ENCODE results near the gene ISM2. TPM values are rescaled to one million over a fixed set of nuclear protein-coding genes. Genes with fewer than 3 reads are reported as not detected.
A peak's percentile ranks its signal among the peaks of the same experiment; 100 is the strongest.
"Not testable (repeated sequence)": the region's sequence is repeated elsewhere in the genome, so short reads cannot be mapped to it uniquely, and the experiment has no call there.

ISM2 gene
- polyA plus RNA-seq (2013, experiment 1 of 2) = 0.29 TPM
- 0.56 TPM for polyA plus RNA-seq (2013, experiment 2 of 2)

DNA sequence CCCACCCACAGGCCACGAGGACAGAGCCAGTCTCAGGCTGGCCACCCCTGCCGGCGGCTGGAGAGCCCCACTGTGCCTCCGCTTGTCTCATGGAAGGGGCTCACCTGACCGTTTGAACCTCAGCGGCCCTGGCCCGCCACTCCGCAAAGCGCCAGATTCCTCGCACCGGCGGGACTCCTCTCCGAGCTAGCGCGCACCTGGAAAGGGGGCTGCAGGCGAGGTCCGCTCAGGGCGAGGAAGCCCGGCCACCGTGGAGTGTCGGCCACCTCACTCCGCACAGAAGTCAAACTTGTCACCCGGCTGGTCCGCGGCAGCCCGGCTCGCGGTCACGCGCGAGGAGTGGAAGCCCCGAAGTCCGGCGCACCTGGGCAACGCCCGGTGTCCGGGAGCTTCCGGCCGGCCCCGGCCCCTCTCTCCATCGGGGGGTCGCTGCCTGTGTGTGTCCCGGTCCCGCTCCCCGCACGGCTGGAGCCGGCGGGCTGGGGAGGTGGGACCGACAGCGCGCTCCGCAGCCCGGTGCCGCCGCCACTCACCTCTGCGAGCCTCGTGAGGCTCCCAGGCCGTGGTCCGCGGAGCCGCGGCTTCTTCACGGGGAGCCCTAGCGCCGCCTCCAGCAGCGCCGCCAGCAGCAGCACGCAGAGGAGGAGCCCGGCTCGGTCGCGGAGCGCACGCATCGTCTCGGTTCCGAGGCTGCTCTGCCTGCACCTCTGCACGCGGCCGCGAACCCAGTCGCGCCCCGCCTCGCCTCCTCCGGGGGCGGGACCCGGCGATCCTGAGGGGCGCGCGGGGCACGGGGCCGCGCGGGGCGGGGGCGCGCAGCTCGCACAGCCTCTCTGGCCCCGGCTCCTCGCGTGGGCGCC is at the start of gene ISM2:
Gene ISM2, minus strand, starts transcription at position 697 of the 860 bp plus-strand sequence. Its CDS starts 23 bp downstream, at position 674.
- Histone ChIP-seq H3K9me3 (ENCODE audit: control insufficient read depth, low read length) (no peaks in the 10 kb centered on the region), H3K4me1 (ENCODE audit: control insufficient read depth, insufficient read depth, low read length, poor library complexity, severe bottlenecking) (no peaks in the 10 kb centered on the region), H3K4me3 (ENCODE audit: extremely low read depth, insufficient read depth, low read length, poor library complexity, severe bottlenecking) (peak within 1 kb of the TSS; percentile 45), H3K36me3 (ENCODE audit: control insufficient read depth, insufficient read depth, low read length) (no peaks in the 10 kb centered on the region), H3K27ac (ENCODE audit: low read depth, low read length, severe bottlenecking) (no peak within 1 kb of the TSS)
- 2 to 3% methylated on average over 81 to 92 of the region's 104 CpGs for WGBS, 2 experiments (ENCODE audit: insufficient coverage in 2 of 2)

- peaks cover 14% of the 10 kb centered on the region for H3K4me1 ChIP-seq (ENCODE audit: control insufficient read depth, insufficient read depth, low read length, poor library complexity, severe bottlenecking)
- H3K4me3 ChIP-seq (ENCODE audit: extremely low read depth, insufficient read depth, low read length, poor library complexity, severe bottlenecking) = no peak overlapping the region
- H3K27ac ChIP-seq (ENCODE audit: low read depth, low read length, severe bottlenecking) = no peak overlapping the region
- H3K36me3 ChIP-seq (ENCODE audit: control insufficient read depth, insufficient read depth, low read length) = peaks cover 65% of the 10 kb centered on the region
- 89 to 96% methylated on average over 4 of the region's 8 CpGs for WGBS, 2 experiments (ENCODE audit: insufficient coverage in 2 of 2)
- H3K9me3 ChIP-seq (ENCODE audit: control insufficient read depth, low read length) = no peaks in the 10 kb centered on the region
Observed at GRCh38 chr14:77547512-77548180, 49.0 kb upstream of the ISM2 start.

DNA sequence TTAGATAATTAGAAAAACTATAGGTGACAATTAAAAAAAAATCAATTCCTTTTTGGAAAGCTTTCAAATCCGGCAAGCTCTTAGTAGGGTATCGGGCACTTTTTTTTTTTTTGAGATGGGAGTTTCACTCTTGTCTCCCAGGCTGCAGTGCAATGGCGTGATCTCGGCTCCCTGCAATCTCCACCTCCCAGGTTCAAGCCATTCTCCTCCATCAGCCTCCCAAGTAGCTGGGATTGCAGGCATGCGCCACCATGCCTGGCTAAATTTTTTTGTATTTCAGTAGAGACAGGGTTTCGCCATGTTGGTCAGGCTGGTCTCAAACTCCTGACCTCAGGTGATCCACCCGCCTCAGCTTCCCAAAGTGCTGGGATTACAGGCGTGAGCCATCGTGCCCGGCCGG is 46.6 kb upstream of the ISM2 start:
- H3K27ac ChIP-seq (ENCODE audit: low read depth, low read length, severe bottlenecking); H3K4me3 ChIP-seq (ENCODE audit: extremely low read depth, insufficient read depth, low read length, poor library complexity, severe bottlenecking); H3K9me3 ChIP-seq (ENCODE audit: control insufficient read depth, low read length): not testable (repeated sequence)
- Histone ChIP-seq H3K4me1 (ENCODE audit: control insufficient read depth, insufficient read depth, low read length, poor library complexity, severe bottlenecking) (peaks cover 21% of the 10 kb centered on the region), H3K36me3 (ENCODE audit: control insufficient read depth, insufficient read depth, low read length) (peaks cover 51% of the 10 kb centered on the region)
- WGBS, 2 experiments (ENCODE audit: insufficient coverage in 2 of 2) = 96 to 100% methylated on average over 3 to 5 of the region's 11 CpGs

- H3K27ac ChIP-seq (ENCODE audit: low read depth, low read length, severe bottlenecking) = no peak overlapping the region
- H3K4me1 ChIP-seq (ENCODE audit: control insufficient read depth, insufficient read depth, low read length, poor library complexity, severe bottlenecking) = peaks cover 21% of the 10 kb centered on the region
- H3K4me3 ChIP-seq (ENCODE audit: extremely low read depth, insufficient read depth, low read length, poor library complexity, severe bottlenecking) = no peak overlapping the region
- H3K9me3 ChIP-seq (ENCODE audit: control insufficient read depth, low read length) = no peaks in the 10 kb centered on the region
- 94% methylated on average over 2 of the region's 2 CpGs for WGBS, 2 experiments (ENCODE audit: insufficient coverage in 2 of 2)
- H3K36me3 ChIP-seq (ENCODE audit: control insufficient read depth, insufficient read depth, low read length) = peaks cover 45% of the 10 kb centered on the region
Observed at GRCh38 chr14:77544571-77544970, 46.0 kb upstream of the ISM2 start.

DNA sequence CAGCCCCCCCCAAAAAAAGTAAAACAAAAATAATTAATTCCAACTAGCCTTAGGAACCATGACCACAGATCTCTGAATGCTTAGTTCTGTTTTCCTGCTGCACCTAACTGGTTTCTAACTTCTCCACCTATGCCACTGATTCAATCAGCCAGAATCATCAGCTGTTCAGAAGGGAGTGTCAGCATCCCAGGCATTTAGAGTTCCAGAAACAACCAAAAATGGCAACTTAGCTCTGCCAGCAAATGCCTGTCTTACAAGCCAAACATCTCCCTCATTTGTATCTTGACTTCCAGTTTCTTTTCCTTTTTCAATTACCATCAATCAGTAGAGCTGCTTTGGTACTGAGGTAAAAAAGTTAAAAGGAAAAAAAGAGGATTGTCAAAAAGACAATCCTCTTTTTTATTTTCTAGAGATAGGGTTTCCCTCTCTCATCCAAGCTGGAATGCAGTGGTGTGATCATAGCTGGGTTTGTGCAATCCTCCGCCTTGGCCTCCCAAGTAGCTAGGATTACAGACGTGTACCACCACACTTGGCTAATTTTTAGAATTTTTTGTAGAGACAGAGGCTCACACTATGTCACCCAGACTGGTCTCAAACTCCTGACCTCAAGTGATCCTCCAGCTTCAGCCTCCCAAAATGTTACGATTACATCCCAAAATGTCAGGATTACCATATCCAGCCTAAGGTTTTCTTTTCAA is 45.2 kb upstream of the ISM2 start:
- Histone ChIP-seq H3K27ac (ENCODE audit: low read depth, low read length, severe bottlenecking) (peak overlapping the region; percentile 84), H3K4me3 (ENCODE audit: extremely low read depth, insufficient read depth, low read length, poor library complexity, severe bottlenecking) (no peak overlapping the region), H3K36me3 (ENCODE audit: control insufficient read depth, insufficient read depth, low read length) (peaks cover 37% of the 10 kb centered on the region), H3K9me3 (ENCODE audit: control insufficient read depth, low read length) (no peaks in the 10 kb centered on the region), H3K4me1 (ENCODE audit: control insufficient read depth, insufficient read depth, low read length, poor library complexity, severe bottlenecking) (peaks cover 21% of the 10 kb centered on the region)
- WGBS, 2 experiments (ENCODE audit: insufficient coverage in 2 of 2) = 93 to 100% methylated on average over 1 to 2 of the region's 3 CpGs

- H3K4me3 ChIP-seq (ENCODE audit: extremely low read depth, insufficient read depth, low read length, poor library complexity, severe bottlenecking) = no peak overlapping the region
- H3K9me3 ChIP-seq (ENCODE audit: control insufficient read depth, low read length) = no peaks in the 10 kb centered on the region
- H3K4me1 ChIP-seq (ENCODE audit: control insufficient read depth, insufficient read depth, low read length, poor library complexity, severe bottlenecking) = peaks cover 21% of the 10 kb centered on the region
- peaks cover 31% of the 10 kb centered on the region for H3K36me3 ChIP-seq (ENCODE audit: control insufficient read depth, insufficient read depth, low read length)
- WGBS, 2 experiments (ENCODE audit: insufficient coverage in 2 of 2) = 95 to 100% methylated on average over 3 of the region's 5 CpGs
- H3K27ac ChIP-seq (ENCODE audit: low read depth, low read length, severe bottlenecking) = peak overlapping the region; percentile 84
Observed at GRCh38 chr14:77543240-77543551, 44.6 kb upstream of the ISM2 start.

GRCh38 chr14:77542421-77543239 is 44.0 kb upstream of the ISM2 start:
- Histone ChIP-seq H3K9me3 (ENCODE audit: control insufficient read depth, low read length) (no peaks in the 10 kb centered on the region), H3K27ac (ENCODE audit: low read depth, low read length, severe bottlenecking) (peak overlapping the region; percentile 84), H3K36me3 (ENCODE audit: control insufficient read depth, insufficient read depth, low read length) (peaks cover 25% of the 10 kb centered on the region), H3K4me3 (ENCODE audit: extremely low read depth, insufficient read depth, low read length, poor library complexity, severe bottlenecking) (no peak overlapping the region), H3K4me1 (ENCODE audit: control insufficient read depth, insufficient read depth, low read length, poor library complexity, severe bottlenecking) (peaks cover 21% of the 10 kb centered on the region)
- WGBS, 2 experiments (ENCODE audit: insufficient coverage in 2 of 2) = 87 to 91% methylated on average over 11 of the region's 11 CpGs

GRCh38 chr14:77541905-77542304 is 43.3 kb upstream of the ISM2 start:
- Histone ChIP-seq H3K4me3 (ENCODE audit: extremely low read depth, insufficient read depth, low read length, poor library complexity, severe bottlenecking) (no peak overlapping the region), H3K36me3 (ENCODE audit: control insufficient read depth, insufficient read depth, low read length) (peaks cover 18% of the 10 kb centered on the region), H3K27ac (ENCODE audit: low read depth, low read length, severe bottlenecking) (peak overlapping the region; percentile 84), H3K4me1 (ENCODE audit: control insufficient read depth, insufficient read depth, low read length, poor library complexity, severe bottlenecking) (peaks cover 21% of the 10 kb centered on the region), H3K9me3 (ENCODE audit: control insufficient read depth, low read length) (no peaks in the 10 kb centered on the region)
- 87 to 93% methylated on average over 3 of the region's 4 CpGs for WGBS, 2 experiments (ENCODE audit: insufficient coverage in 2 of 2)

DNA sequence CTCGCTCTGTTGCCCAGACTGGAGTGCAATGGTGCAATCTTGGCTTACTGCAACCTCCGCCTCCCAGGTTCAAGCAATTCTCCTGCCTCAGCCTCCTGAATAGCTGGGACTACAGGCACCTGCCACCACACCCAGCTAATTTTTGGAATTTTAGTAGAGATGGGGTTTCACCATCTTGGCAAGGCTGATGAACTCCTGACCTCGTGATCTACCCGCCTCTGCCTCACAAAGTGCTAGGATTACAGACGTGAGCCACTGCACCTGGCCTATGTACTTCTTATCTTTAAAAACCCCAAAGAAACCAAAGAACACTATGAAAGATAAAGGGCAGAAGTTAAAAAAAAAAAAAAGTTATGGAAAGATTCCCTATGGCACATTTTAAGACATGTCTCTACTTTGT is 38.3 kb upstream of the ISM2 start:
- H3K9me3 ChIP-seq (ENCODE audit: control insufficient read depth, low read length); H3K4me1 ChIP-seq (ENCODE audit: control insufficient read depth, insufficient read depth, low read length, poor library complexity, severe bottlenecking); H3K27ac ChIP-seq (ENCODE audit: low read depth, low read length, severe bottlenecking); H3K4me3 ChIP-seq (ENCODE audit: extremely low read depth, insufficient read depth, low read length, poor library complexity, severe bottlenecking): not testable (repeated sequence)
- peaks cover 25% of the 10 kb centered on the region for H3K36me3 ChIP-seq (ENCODE audit: control insufficient read depth, insufficient read depth, low read length)
- WGBS, 2 experiments (ENCODE audit: insufficient coverage in 2 of 2) = 92 to 100% methylated on average over 2 of the region's 5 CpGs

DNA sequence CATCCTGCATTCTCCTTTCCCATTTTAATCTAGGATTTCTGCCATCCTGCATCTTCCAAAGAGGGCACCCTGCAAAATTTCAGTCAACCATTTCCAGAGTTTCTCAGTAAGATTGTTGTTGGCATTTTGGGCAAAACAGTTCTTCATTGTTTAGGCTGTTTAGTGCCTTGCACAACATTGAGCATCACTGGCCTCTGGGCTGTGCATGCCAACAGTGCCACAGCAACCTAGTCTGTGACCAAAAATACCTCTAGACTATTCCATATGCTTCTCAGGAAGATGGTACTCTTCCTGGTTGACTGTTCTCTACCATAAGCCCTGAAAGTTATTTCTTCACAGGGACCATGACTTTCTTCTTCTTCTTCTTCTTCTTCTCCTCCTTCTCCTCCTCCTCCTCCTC is 32.5 kb upstream of the ISM2 start:
- Histone ChIP-seq H3K4me3 (ENCODE audit: extremely low read depth, insufficient read depth, low read length, poor library complexity, severe bottlenecking) (no peak overlapping the region), H3K4me1 (ENCODE audit: control insufficient read depth, insufficient read depth, low read length, poor library complexity, severe bottlenecking) (no peaks in the 10 kb centered on the region), H3K27ac (ENCODE audit: low read depth, low read length, severe bottlenecking) (no peak overlapping the region), H3K36me3 (ENCODE audit: control insufficient read depth, insufficient read depth, low read length) (peaks cover 25% of the 10 kb centered on the region), H3K9me3 (ENCODE audit: control insufficient read depth, low read length) (no peaks in the 10 kb centered on the region)

All from mesodermal cell (in vitro differentiated cells).